Stimulated activated CD4-positive, alpha-beta T cell treated with anti-CD3 and anti-CD28 coated beads, Interleukin-4, amount 100 ng/mL, for 1 hour (primary cell): Measurements from ENCODE around the gene CHCHD3.
A peak's percentile ranks its signal among the peaks of the same experiment; 100 is the strongest.
"Not testable (repeated sequence)": the region's sequence is repeated elsewhere in the genome, so short reads cannot be mapped to it uniquely, and the experiment has no call there.

ENCODE experiments used
- DNase-seq: peaks from one replicate; pipeline ENCODE4 v3.0.0-alpha.2; 2020

The CHCHD3 gene

GRCh38 chr7:132895231-132895630, 186.7 kb downstream of the CHCHD3 start:
- no peak for DNase-seq

- no peak for DNase-seq
Observed at GRCh38 chr7:132893560-132893959, 188.3 kb downstream of the CHCHD3 start.

GRCh38 chr7:132892744-132893143, 189.1 kb downstream of the CHCHD3 start:
- not testable (repeated sequence) for DNase-seq

- DNase-seq = no peak
Observed at GRCh38 chr7:132891554-132891953, 190.3 kb downstream of the CHCHD3 start.

- peak; percentile 9 for DNase-seq
Observed at GRCh38 chr7:132882714-132883428, 199.0 kb downstream of the CHCHD3 start.

GRCh38 chr7:132881317-132881716, 200.6 kb downstream of the CHCHD3 start:
- no peak for DNase-seq

- DNase-seq = no peak
Observed at GRCh38 chr7:132879579-132879978, 202.3 kb downstream of the CHCHD3 start.

- DNase-seq = no peak
Observed at GRCh38 chr7:132878204-132878919, 203.5 kb downstream of the CHCHD3 start.

GRCh38 chr7:132877573-132877972, 204.3 kb downstream of the CHCHD3 start:
- DNase-seq = no peak

- DNase-seq = no peak
Observed at GRCh38 chr7:132876576-132876975, 205.3 kb downstream of the CHCHD3 start.

- no peak for DNase-seq
Observed at GRCh38 chr7:132872034-132872433, 209.9 kb downstream of the CHCHD3 start.

- no peak for DNase-seq
Observed at GRCh38 chr7:132871419-132871818, 210.5 kb downstream of the CHCHD3 start.

- no peak for DNase-seq
Observed at GRCh38 chr7:132869166-132869861, 212.6 kb downstream of the CHCHD3 start.

- no peak for DNase-seq
Observed at GRCh38 chr7:132866551-132866950, 215.3 kb downstream of the CHCHD3 start.

GRCh38 chr7:132866144-132866531, 215.8 kb downstream of the CHCHD3 start:
- DNase-seq = no peak

GRCh38 chr7:132865366-132866143, 216.3 kb downstream of the CHCHD3 start:
- DNase-seq = no peak

GRCh38 chr7:132861940-132862554, 219.8 kb downstream of the CHCHD3 start:
- DNase-seq = no peak

GRCh38 chr7:132861424-132861823, 220.5 kb downstream of the CHCHD3 start:
- DNase-seq = no peak

GRCh38 chr7:132859199-132859598, 222.7 kb downstream of the CHCHD3 start:
- no peak for DNase-seq

GRCh38 chr7:132858760-132859159, 223.1 kb downstream of the CHCHD3 start:
- DNase-seq = no peak

GRCh38 chr7:132858251-132858650, 223.6 kb downstream of the CHCHD3 start:
- DNase-seq = no peak

GRCh38 chr7:132857703-132858102, 224.2 kb downstream of the CHCHD3 start:
- no peak for DNase-seq

- no peak for DNase-seq
Observed at GRCh38 chr7:132857031-132857430, 224.9 kb downstream of the CHCHD3 start.
